HK-2 (cell line): Measurements from ENCODE around the gene ENAH.
"Not testable (repeated sequence)": the region's sequence is repeated elsewhere in the genome, so short reads cannot be mapped to it uniquely, and the experiment has no call there.

Experiments
- DNase-seq: peaks from one replicate; pipeline ENCODE4 v3.0.0-alpha.2; 2018; ENCODE audit not compliant: unreplicated experiment

ENAH gene

DNA sequence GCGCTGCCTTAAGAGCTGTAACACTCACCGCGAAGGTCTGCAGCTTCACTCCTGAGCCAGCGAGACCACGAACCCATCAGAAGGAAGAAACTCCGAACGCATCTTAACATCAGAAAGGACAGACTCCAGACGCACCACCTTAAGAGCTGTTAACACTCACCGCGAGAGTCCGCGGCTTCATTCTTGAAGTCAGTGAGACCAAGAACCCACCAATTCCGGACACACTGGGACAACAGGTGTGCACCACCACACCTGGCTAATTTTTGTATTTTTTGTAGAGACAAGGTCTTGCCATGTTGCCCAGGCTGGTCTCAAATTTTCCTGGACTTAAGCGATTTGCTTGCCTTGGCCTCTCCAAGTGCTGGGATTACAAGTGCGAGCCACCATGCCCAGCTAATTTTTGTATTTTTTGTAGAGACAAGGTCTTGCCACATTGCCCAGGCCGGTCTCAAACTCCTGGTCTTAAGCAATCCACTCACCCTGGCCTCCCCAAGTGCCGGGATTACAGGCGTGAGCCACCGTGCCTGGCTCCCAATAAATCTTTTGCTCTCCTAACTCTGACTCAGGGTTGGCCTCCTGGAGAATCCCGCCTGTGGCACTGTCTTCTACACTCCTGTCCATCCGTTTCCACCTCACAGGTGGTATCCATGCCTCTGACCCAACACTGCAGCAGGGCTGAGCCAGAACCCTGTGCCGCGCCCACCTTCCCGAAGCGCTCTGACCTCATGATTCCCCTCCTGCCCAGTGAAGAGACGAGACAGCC, 179.1 kb downstream of the ENAH start:
- not testable (repeated sequence) for DNase-seq

DNA sequence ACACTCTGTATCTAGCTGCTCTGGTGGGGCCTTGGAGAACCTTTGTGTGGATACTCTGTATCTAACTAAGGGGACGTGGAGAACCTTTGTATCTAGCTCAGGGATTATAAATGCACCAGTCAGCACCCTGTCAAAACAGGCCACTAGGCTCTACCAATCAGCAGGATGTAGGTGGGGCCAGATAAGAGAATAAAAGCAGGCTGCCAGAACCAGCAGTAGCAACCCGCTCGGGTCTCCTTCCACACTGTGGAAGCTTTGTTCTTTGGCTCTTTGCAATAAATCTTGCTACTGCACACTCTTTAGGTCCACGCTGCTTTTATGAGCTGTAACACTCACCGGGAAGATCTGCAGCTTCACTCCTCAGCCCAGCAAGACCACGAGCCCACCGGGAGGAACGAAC, 179.7 kb downstream of the ENAH start:
- DNase-seq, result not testable (repeated sequence)

- no peak for DNase-seq
Measured at GRCh38 chr1:225471453-225472301, 181.2 kb downstream of the ENAH start.

DNA sequence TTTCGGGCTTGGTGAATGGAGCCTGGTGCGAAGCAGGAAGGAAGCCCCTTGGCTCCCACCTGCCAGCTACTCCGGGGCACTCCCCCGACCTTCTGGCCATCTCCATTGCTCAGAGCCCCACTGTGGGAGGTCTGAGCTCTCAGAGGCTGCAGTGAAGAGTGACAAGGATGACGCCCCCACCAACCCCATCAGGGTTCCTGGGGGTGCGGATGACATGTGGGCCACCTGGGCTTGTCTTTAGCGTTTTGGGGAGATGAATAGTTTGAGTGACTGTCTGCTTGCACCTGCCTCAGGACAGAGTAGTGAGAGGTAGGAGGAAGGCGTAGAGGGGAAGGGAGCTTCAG, 181.8 kb downstream of the ENAH start:
- no peak for DNase-seq

- DNase-seq, result no peak
Measured at GRCh38 chr1:225470211-225471108, 182.5 kb downstream of the ENAH start.

DNA sequence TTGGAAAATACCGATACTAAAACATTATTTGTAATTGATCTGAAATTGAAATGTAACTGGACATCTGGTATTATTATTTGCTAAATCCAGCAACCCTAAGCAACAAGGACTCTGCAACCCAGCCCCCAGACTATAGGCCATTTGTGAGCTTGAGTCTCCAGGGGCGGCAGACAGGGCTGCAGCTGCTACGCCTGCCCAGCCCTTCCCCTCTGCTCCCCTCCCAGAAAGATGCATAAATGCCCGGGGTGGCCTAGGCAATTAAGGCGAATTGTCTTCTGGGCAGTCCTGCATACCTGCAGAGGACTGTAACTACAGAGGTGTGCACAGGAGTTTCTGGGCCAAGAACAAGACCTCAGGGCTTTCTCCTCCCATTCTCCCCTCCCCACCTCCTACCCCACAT, 183.9 kb downstream of the ENAH start:
- DNase-seq, result no peak

- DNase-seq, result no peak
Measured at GRCh38 chr1:225468270-225469020, 184.5 kb downstream of the ENAH start.

DNA sequence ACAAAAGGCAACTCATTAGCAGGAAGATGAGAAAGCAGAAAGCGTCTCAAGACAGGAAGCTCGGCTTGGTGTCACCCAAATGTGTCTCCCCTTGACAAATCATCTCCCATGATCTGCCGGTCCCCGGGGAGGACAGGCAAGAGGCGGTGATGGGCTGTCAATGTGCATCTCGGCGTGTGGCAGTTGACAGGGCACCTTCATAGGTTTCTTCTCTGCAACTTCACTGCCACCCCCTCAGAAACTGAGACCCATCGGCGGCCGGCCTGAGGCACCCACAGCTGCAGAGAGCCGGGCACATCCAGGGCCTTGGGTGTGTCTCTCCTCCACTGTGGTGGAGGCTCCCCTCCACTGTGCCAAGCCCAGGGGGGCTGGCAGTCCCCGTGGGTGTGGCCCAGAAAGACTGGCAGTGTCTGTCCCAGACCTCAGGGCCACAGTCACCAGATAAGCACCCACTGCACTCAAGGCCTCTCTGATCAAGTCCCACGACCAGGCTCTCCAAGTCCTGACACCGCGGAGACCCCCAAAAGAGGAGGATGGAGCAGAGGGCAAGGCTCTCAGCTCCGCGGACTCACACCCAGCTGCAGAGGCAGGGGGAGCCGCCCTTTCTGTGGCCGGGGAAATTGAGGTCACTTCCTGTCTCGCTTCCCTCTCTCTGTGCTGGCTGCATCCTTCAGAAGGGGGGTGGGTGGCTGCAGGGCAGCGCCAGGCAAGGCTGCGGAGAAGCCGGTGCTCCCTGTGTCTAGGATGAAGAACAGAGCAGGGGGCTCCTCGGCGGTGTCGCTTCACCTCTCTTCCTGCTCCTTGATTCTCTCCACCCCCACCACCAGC, 185.5 kb downstream of the ENAH start:
- DNase-seq, result no peak

DNA sequence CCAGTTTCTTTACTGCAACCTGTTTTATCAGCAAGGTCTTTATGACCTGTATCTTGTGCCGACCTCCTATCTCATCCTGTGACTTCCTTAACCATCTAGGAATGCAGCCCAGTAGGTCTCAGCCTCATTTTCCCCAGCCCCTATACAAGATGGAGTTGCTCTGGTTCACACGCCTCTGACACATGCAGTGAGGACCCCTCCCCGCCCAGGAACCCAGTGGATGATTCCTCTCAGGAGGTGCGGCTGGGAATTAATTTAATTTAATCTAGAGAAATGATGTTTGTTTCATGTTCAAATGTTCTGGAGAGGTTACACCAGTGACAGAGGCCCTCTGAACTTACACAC, 186.1 kb downstream of the ENAH start:
- DNase-seq, result no peak

DNA sequence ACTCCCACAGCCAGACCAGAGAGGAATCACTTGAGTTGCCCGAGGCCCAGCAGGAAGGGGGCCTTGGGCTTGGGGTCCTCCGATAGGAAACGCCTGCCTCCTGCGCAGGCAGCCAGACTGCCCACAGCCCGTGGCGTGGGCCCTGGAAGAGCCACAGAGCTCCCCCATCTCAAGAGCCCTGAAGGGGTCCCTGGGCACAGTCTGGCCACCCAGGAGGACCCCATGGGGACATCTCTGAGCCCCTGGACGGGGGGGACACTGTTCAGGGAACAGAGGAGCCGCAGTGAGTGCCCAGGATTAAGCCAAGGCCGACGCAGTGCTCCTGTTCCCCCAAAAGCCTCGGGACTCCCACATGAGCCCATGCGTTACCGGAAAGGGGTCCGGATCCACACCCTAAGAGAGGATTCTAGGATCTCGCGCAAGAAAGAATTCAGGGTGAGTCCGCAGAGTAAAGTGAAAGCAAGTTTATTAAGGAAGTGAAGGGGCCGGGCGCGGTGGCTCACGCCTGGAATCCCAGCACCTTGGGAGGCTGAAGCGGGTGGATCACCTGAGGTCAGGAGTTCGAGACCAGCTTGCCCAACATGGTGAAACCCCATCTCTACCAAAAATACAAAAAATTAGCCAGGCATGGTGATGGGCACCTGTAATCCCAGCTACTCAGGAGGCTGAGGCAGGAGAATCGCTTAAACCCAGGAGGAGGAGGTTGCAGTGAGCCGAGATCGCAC, 187.0 kb downstream of the ENAH start:
- DNase-seq, result no peak

DNA sequence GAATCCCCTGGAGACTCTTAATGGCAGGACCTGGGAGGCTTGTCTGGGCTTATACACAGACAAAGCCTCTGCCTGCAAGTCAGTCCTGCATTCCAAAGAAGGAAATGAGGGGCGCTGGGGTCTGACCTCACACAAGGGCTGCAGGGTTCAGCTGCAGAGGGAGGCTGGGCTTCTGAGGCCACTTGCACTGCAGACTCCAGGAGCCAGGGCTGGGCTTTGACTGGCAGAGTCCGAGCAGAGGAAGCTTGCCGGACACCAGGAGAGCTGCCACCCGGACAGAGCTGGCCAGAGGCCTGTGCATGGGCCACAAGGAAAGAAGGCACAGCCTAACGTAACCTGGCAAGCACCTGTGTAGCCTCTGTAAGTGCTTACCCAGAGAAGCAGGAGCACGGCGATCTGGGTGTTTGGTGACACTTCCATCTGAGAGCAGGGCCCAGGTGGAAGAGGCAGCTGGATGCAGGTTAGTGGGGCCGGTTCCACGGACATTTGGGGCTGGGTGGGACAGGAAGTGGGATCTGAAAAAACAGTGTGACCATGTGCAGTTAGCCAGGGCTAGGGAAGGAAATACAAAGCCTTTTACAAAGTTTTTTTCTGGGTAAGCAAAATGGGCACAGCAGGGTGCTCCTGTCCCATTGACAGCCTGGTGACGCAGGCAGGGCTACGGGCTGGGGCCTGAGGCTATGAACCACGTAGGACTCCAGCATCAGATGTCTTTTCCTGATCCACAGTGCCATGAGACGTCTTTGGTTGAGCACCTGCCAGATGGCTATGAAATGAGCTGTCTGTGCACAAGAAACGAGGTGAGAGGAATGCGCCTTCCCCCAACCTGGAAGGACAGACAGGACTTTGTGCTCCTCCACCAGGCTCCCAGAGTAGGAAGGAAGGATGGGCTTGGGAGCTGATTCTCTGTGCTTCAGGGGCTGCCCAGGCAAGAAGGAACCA, 187.8 kb downstream of the ENAH start:
- DNase-seq, result no peak

DNA sequence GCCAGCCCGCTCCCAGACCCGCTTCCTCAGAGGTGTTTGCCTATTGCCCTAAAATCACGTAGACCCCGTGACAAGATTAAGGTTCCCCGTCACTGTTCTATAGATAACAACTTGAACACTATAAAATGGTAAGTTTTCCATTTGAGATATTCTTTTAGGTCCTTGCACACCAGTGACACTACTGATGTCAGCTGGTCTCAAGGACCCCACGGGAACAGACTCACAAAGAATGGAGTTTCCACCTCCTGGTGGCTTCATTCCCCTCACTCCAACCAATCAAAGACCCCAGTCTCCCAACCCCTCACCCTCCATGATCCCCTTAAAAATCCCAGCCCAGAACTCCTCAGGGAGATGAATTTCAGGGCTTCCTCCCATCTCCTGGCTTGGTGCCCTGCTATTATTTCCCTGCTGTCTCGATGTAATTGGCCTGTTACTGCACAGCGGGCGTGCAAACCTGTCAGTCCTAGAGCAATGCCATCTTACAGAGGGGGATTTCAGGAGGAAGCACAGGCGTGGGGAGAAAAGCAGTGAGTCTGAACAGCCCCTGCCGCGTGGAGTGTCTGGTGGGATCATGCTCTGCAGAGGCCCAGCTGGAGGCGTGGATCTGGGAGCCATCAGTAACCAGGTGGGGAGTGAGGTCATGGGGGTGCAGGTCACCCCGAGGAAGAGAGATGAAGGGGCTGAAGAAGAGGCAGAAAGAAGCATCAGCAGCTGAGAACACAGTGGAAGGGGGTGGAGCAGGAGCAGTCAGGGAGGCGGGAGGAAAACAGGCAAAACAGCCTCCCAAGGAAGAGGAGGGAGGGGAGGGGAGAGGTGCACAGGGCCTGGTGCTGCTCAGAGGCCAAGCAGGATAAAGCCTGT, 190.0 kb downstream of the ENAH start:
- DNase-seq, result no peak

DNA sequence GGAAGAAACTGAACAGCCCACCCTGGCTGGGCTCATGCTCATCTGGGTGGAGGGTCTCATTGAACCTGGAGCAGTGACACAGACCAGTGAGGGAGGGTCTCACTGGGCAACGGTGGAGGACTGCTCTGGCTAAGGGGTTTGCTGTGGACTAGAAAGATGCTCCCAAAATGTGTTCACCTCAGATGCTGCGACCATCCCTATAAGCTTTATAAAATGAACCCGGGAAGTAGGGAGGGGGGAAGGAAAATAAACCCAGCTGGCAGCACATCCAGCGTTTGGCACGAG, 190.6 kb downstream of the ENAH start:
- no peak for DNase-seq

DNA sequence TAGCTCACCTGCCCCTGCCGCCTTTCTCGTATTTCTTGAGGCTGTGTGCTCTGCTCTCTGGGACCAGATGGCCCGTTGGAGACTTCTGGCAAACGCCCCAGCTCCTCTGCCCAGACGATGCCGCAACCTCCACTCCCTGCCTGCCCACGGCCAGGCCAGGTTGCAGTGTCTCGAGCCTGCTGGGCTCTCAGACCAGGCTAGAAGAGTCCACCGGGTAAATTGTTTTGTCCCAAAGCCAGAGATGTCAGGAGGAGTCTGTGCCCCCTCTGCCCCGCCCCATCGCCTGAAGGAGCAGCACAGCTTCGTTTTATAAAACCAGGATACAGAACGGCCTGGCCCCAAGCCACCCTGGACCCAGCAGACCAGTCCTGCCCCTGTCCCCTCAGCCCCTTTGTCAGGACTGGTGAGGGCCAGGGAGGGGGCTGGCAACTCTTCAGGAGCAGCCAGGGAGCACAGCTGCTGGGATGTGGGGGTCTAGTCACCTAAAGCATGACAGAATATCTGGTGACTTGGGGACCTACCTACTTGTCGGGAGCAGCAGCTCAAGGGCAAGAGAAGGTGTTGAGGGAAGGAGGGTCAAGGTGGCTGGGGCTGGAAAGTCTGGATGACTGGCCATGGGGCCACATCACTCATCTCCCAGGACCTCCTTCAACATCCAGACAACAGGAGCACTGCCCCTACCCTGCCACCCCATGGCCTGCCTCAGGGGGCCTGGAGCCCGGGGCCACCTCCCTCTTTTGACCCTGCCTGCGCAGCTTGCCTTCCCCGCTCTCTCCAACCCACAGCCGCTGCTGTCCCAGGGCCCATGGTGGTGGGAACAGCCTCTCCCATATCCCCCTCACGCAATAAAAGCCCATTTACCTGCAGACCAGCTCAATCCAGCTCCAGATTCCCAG, 191.1 kb downstream of the ENAH start:
- DNase-seq, result no peak

DNA sequence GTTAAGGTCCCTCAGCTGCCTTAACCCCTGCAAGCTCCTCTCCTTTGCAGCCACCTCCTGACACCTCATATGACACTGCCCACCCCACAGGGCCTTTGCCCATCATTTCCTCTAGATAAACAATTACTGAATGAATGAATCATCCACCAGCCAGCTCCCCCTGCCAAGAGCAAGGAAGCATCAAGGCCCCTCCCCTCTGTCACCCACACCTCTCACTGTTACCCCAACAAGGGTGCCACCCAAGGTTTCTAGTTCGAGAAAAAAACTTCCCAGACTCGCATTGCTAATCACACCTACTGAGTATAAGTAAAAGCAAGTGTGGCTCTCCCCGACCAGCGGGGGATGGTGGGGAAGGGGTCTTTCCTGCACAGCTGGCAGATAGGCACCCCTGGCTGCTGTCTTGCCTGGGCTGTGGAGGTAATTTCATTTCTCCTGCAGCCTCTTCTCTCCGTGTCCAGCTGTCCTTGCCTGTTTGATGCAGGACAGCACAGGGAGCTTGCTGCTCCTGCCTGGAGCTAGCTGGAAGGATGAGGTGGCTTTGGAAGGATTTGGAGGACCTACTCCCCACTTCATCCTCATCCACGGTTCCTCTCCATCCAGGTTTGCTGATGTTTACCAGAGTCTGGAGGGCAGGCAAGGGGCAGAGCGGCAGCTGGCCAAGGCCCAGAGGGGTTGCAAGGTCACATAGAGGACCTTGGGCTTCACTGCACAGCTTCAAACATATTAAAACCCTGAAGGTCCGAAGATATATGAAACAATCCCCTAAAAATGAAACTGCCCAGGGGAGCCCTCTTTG, 192.0 kb downstream of the ENAH start:
- no peak for DNase-seq

- DNase-seq, result no peak
Measured at GRCh38 chr1:225460021-225460736, 192.7 kb downstream of the ENAH start.
